Ishikawa (cell line): ENCODE data around the gene PROC.

Experiments used
- CREB1 ChIP-seq: IDR thresholded peaks from 2 replicates; pipeline ENCODE4 v1.6.1; 2012; ENCODE audit warnings: low read depth
- EP300 ChIP-seq: IDR thresholded peaks from 2 replicates; pipeline ENCODE4 v1.6.1; 2012; ENCODE audit warnings: borderline replicate concordance

DNA sequence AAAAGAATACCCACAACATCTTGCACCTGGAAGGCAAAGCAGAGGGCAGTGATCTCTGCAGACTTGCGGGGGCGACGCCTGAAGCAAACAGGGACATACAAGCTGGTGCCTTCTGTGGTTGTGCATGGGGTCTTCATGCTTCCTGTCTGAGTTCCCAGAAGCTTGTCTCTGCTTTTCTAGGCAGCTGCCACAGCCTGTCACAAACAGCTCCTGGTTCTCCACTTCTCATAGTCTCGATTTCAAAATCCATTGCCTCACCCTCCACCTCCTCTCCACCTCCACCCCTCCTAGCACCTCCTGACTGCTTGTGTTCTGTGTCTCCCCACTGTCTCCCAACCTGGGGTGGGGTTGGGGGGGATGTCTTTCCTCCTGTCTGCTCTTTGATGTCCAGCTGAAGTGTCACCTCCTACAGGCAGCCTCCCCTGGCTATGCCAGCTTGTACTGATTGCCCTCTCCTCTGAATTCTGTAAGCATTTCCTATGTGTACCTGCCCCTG is 1.7 kb upstream of the PROC start:
- TF ChIP-seq EP300 (no peak), CREB1 (no peak)
